K562 (cell line): ENCODE results near the gene TMEM117. TPM values are rescaled to one million over a fixed set of nuclear protein-coding genes. Genes with fewer than 3 reads are reported as not detected.

Source experiments
- ATAC-seq: fragments of 200-7000 bp; cut with Tn5 transposase; 3 replicates; pipeline ENCODE4 v1.9.1; 2020; ENCODE audit warnings: moderate library complexity
- BruUV-seq: library from RNA; stranded (reverse); fragments of 400-500 nt; replicated peaks from 2 replicates; lab custom pipeline; 2021; lab: Mats Ljungman, UMichigan
- CTCF ChIA-PET: fragments of 300-600 bp; formaldehyde crosslinking; extraction: SDS; loops from one replicate; lab custom pipeline; 2021; ENCODE audit warnings: low intra/inter-chr PET ratio; lab: Yijun Ruan, JAX
- POLR2A ChIA-PET: fragments of 300-600, 350-650 bp; sonication (Branson Sonifier 250); formaldehyde crosslinking; extraction: SDS; loops from one replicate; lab custom pipeline; 2021; ENCODE audit warnings: antibody characterized with exemption, inconsistent platforms; lab: Yijun Ruan, JAX
- DNase-seq, 4 experiments: peaks; one replicate each; pipeline versions ENCODE4 v3.0.0 to v3.0.0-alpha.2; 2011 to 2018; ENCODE audit warnings: low spot score in 3 of 4, mixed read lengths in 3 of 4; ENCODE audit errors: extremely low read depth in 1 of 4
- FAIRE-seq: peaks from 2 replicates; lab custom pipeline; 2011; peaks lifted over from hg19 to GRCh38; lab: Jason Lieb, UNC
- H2AFZ ChIP-seq: 2 replicates; pipeline ENCODE4 v1.6.0; 2011; ENCODE audit warnings: low read depth, low read length, control low read depth, inconsistent platforms
- H3K27ac ChIP-seq: fragments of 200-600 bp; 3 replicates; pipeline ENCODE4 v1.8.0; 2011; ENCODE audit warnings: low read depth, mild to moderate bottlenecking, control low read depth, inconsistent platforms, low read length, moderate library complexity, mixed read lengths; ENCODE audit errors: extremely low read depth
- H3K27me3 ChIP-seq, 2 experiments: fragments of 300-600 bp in 1 of 2; 2 replicates in 1 of 2; 3 replicates in 1 of 2; pipeline versions ENCODE4 v1.6.0 to v1.8.0; 2011; ENCODE audit warnings: inconsistent platforms in 2 of 2, low read length in 2 of 2, mild to moderate bottlenecking in 1 of 2, mixed read lengths in 1 of 2, moderate library complexity in 1 of 2; ENCODE audit not compliant: control insufficient read depth in 2 of 2, insufficient read depth in 2 of 2
- H3K36me3 ChIP-seq: fragments of 300-600 bp; 3 replicates; pipeline ENCODE4 v1.8.0; 2011; ENCODE audit warnings: mild to moderate bottlenecking, low read length, inconsistent platforms; ENCODE audit not compliant: control insufficient read depth, insufficient read depth
- H3K4me1 ChIP-seq, 2 experiments: fragments of 200-600 bp in 1 of 2; replicated peaks in 1 of 2; 2 replicates in 1 of 2; 3 replicates in 1 of 2; pipeline versions ENCODE4 v1.5.1 to v1.8.0; 2011; ENCODE audit warnings: inconsistent platforms in 2 of 2, low read length in 2 of 2, mild to moderate bottlenecking in 1 of 2, mixed read lengths in 1 of 2, moderate library complexity in 1 of 2; ENCODE audit not compliant: control insufficient read depth in 2 of 2, insufficient read depth in 2 of 2
- H3K4me2 ChIP-seq: 2 replicates; pipeline ENCODE4 v1.6.1; 2011; ENCODE audit warnings: low read length, control low read depth, inconsistent platforms, mixed read lengths; ENCODE audit not compliant: insufficient read depth
- H3K4me3 ChIP-seq: fragments of 200-600 bp; sonication (generic), shearing (Covaris generic); 2 replicates; pipeline ENCODE4 v1.5.1; 2016; ENCODE audit warnings: control low read depth, inconsistent platforms
- H3K79me2 ChIP-seq: fragments of 200-600 bp; 3 replicates; pipeline ENCODE4 v1.8.0; 2011; ENCODE audit warnings: low read length, inconsistent platforms; ENCODE audit not compliant: control insufficient read depth, insufficient read depth
- H3K9ac ChIP-seq, 2 experiments: 2 replicates each; pipeline versions ENCODE4 v1.6.0 to v1.6.1; 2011; ENCODE audit warnings: low read depth in 2 of 2, low read length in 2 of 2, control low read depth in 1 of 2, inconsistent platforms in 1 of 2, mild to moderate bottlenecking in 1 of 2, mixed read lengths in 1 of 2; ENCODE audit not compliant: insufficient read depth in 1 of 2
- H3K9me1 ChIP-seq: one replicate; pipeline ENCODE4 v1.6.0; 2011; ENCODE audit warnings: inconsistent platforms, mild to moderate bottlenecking, low read length, moderate library complexity; ENCODE audit not compliant: control insufficient read depth, insufficient read depth
- H3K9me3 ChIP-seq: replicated peaks from 2 replicates; pipeline ENCODE4 v1.5.1; 2011; ENCODE audit warnings: low read depth, low read length, inconsistent platforms; ENCODE audit not compliant: control insufficient read depth, insufficient read depth
- H4K20me1 ChIP-seq: replicated peaks from 2 replicates; pipeline ENCODE4 v1.6.1; 2011; ENCODE audit warnings: low read length, inconsistent platforms, mixed read lengths; ENCODE audit not compliant: control insufficient read depth, insufficient read depth
- DIDO1 ChIP-seq: fragments of 450-650 bp; IDR thresholded peaks from 2 replicates; pipeline ENCODE4 v1.6.1; 2016; ENCODE audit warnings: low read depth, missing biosample characterization, missing genetic modification characterization
- NONO ChIP-seq, 2 experiments: fragments of 200-400 bp in 1 of 2; fragments of 450-650 bp in 1 of 2; formaldehyde crosslinking in 1 of 2; IDR thresholded peaks; 2 replicates each; pipeline ENCODE4 v1.6.1; 2017; ENCODE audit warnings: low read depth in 2 of 2, mild to moderate bottlenecking in 2 of 2, moderate library complexity in 2 of 2, low read length in 1 of 2
- ZKSCAN3 ChIP-seq: fragments of 250-450 bp; sonication (Bioruptor Pico); IDR thresholded peaks from 2 replicates; pipeline ENCODE4 v1.4.0; 2020
- ZNF12 ChIP-seq: sonication (generic); formaldehyde crosslinking; IDR thresholded peaks from 2 replicates; pipeline ENCODE4 v1.4.0; 2020; ENCODE audit warnings: mild to moderate bottlenecking, missing genetic modification reagents
- ZNF224 ChIP-seq: sonication (generic); formaldehyde crosslinking; IDR thresholded peaks from 2 replicates; pipeline ENCODE4 v1.8.0; 2022; ENCODE audit warnings: mild to moderate bottlenecking, missing genetic modification reagents
- WGBS: fragments of 100-300 bp; shearing (Covaris generic); methylation state at CpG from one replicate; pipeline ENCODE4 v1.1.6; 2016; ENCODE audit warnings: low coverage, mixed read lengths; ENCODE audit not compliant: insufficient coverage; ENCODE audit errors: missing lambda C conversion rate; 5-methylcytosine and 5-hydroxymethylcytosine counted together
- in situ Hi-C: fragments of 300-500 bp; cut with MboI; formaldehyde crosslinking; loops from 4 replicates; pipeline ENCODE4 v1.15.0; 2018; ENCODE audit warnings: inconsistent platforms, mixed read lengths
- intact Hi-C: fragments of 100-400 bp; cut with micrococcal nuclease; formaldehyde crosslinking; loops from 2 replicates; pipeline ENCODE4 v1.14.2; 2022
- polyA plus RNA-seq, 8 experiments: library from polyadenylated mRNA; depleted of rRNA in 4 of 8; stranded (reverse) in 5 of 8; unstranded in 3 of 8; fragments of >200 nt; fragmentation: Nextera tagmentation in 2 of 8; fragmentation: Illumina TruSeq in 1 of 8; extraction: Ambion mirVana in 2 of 8; extraction: Trizol in 1 of 8; gene quantifications; 2 replicates each; pipeline versions ENCODE4 v1.2.1 to v1.2.3, GENCODE V29; 2011 to 2014; ENCODE audit warnings: inconsistent platforms in 1 of 8, missing spikeins in 1 of 8
- total RNA-seq, 7 experiments: library from RNA; depleted of rRNA in 6 of 7; stranded (reverse); fragments of >200 nt in 6 of 7; fragmentation: Illumina TruSeq in 2 of 7; extraction: Trizol in 2 of 7; gene quantifications; 2 replicates each; pipeline versions ENCODE4 v1.2.1 to v1.2.3, GENCODE V29; 2011 to 2021; ENCODE audit warnings: low replicate concordance in 1 of 7
- TF ChIP-seq, protein P1 (sequence below), 2 experiments: fragments of 450-650 bp; IDR thresholded peaks; 2 replicates each; pipeline ENCODE4 v1.6.1; 2016; ENCODE audit warnings: mild to moderate bottlenecking in 2 of 2, borderline replicate concordance in 1 of 2, low read depth in 1 of 2, moderate library complexity in 1 of 2
- TF ChIP-seq, protein P2 (sequence below): sonication (generic); formaldehyde crosslinking; IDR thresholded peaks from 2 replicates; pipeline ENCODE4 v1.8.0; 2022; ENCODE audit warnings: mild to moderate bottlenecking, missing genetic modification reagents
- TF ChIP-seq, protein P3 (sequence below): fragments of 250-450 bp; sonication (Bioruptor Pico); IDR thresholded peaks from 2 replicates; pipeline ENCODE4 v1.8.0; 2022; ENCODE audit warnings: inconsistent platforms
- TF ChIP-seq, protein P4 (sequence below): fragments of 450-650 bp; IDR thresholded peaks from 2 replicates; pipeline ENCODE4 v1.6.1; 2016; ENCODE audit warnings: antibody characterized with exemption

Gene TMEM117
- total and polyA plus RNA-seq, 9 of the 15 experiments (the other 6 are each of a cell fraction or from before 2014, with no cell fraction given) = 0.31 to 2.8 (median 1.0) TPM

DNA sequence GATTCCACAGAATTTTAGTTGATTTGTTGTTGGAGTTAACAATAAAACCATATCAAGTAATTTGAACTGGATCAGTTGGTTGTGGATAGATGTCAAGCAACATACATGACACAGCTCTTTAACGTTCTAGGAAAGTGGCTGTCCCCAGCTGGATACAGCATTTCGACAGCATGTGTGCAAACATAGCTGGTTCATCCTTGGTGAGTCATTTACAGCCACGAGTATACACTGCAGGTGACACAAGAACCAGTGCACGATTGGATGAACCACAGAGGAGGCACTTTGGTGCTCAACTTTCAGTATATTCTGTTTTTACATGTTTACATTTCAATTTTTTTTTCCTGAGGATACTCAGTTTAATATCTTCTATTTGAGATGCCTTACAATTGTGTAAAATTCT is 242.4 kb downstream of the TMEM117 start:
- H2AFZ ChIP-seq = no peak overlapping the region
- no peak for ATAC-seq
- no peaks in the 10 kb centered on the region for H3K36me3 ChIP-seq
- H3K4me1 ChIP-seq = no peaks in the 10 kb centered on the region
- in situ Hi-C loops = no loop called here
- no peaks in the 10 kb centered on the region for H3K9me3 ChIP-seq
- H3K9ac ChIP-seq = no peak overlapping the region
- no peaks in the 10 kb centered on the region for H4K20me1 ChIP-seq
- no peak overlapping the region for H3K27ac ChIP-seq
- DNase-seq = no peak
- CTCF ChIA-PET = no interaction called here
- H3K4me3 ChIP-seq = no peak overlapping the region
- H3K9me1 ChIP-seq = no peaks in the 10 kb centered on the region
- no peaks in the 10 kb centered on the region for H3K79me2 ChIP-seq
- WGBS = 0% methylated on average over 4 of the region's 4 CpGs
- no peak overlapping the region for H3K4me2 ChIP-seq
- H3K27me3 ChIP-seq = no peaks in the 10 kb centered on the region
- FAIRE-seq = no peak
- intact Hi-C loops = no loop called here
- POLR2A ChIA-PET = no interaction called here
- BruUV-seq = no TSS peak
- TF ChIP-seq, protein P1, sequence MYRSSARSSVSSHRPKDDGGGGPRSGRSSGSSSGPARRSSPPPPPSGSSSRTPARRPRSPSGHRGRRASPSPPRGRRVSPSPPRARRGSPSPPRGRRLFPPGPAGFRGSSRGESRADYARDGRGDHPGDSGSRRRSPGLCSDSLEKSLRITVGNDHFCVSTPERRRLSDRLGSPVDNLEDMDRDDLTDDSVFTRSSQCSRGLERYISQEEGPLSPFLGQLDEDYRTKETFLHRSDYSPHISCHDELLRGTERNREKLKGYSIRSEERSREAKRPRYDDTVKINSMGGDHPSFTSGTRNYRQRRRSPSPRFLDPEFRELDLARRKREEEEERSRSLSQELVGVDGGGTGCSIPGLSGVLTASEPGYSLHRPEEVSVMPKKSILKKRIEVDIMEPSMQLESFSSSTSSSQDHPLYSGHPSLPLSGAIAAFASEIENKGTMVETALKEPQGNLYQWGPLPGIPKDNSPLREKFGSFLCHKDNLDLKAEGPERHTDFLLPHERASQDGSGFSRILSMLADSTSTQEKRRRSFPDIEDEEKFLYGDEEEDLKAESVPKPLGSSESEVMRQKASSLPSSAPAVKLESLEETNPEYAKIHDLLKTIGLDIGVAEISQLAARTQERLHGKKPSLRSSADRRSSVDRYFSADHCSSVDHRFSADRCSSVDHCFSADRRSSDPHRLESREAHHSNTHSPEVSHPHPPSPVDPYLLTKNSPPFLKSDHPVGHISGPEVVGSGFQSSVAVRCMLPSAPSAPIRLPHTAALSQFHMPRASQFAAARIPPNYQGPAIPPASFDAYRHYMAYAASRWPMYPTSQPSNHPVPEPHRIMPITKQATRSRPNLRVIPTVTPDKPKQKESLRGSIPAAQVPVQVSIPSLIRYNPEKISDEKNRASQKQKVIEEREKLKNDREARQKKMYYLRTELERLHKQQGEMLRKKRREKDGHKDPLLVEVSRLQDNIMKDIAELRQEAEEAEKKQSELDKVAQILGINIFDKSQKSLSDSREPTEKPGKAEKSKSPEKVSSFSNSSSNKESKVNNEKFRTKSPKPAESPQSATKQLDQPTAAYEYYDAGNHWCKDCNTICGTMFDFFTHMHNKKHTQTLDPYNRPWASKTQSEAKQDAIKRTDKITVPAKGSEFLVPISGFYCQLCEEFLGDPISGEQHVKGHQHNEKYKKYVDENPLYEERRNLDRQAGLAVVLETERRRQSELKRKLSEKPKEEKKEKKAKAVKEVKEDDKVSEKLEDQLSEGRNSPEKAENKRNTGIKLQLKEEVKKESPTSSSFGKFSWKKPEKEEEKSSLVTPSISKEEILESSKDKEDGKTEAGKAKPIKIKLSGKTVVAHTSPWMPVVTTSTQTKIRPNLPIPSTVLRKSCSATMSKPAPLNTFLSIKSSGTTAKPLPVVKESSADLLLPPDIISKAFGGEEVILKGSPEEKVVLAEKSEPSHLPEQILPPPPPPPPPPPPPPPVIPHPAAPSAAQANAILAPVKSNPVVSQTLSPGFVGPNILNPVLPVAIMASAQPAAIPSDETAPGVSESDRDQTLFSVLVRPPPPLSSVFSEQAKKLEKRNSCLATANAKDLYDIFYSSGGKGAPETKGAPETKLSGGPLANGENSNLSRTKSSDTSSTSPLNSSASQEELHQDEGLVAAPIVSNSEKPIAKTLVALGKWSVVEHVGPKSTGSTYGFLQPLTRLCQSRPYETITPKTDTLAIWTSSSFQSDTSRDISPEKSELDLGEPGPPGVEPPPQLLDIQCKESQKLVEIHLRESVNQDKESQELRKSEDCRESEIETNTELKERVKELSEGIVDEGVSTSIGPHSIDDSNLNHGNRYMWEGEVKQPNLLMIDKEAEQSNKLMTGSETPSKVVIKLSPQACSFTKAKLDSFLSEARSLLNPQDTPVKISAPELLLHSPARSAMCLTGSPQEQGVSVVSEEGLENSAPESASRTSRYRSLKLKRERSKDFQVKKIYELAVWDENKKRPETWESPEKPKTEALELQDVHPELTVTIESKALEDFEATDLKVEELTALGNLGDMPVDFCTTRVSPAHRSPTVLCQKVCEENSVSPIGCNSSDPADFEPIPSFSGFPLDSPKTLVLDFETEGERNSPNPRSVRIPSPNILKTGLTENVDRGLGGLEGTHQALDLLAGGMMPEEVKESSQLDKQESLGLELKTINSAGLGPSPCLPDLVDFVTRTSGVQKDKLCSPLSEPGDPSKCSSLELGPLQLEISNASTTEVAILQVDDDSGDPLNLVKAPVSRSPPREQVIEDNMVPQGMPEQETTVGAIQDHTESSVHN (IDR thresholded peaks at IDR 0.05; ENCODE audit: borderline replicate concordance in 1 of 2, low read depth in 1 of 2) = no peak
- no peak for TF ChIP-seq NONO (IDR thresholded peaks at IDR 0.05; ENCODE audit: low read depth in 2 of 2, low read length in 1 of 2)
- TF ChIP-seq ZKSCAN3 = no peak
- TF ChIP-seq, protein P2, sequence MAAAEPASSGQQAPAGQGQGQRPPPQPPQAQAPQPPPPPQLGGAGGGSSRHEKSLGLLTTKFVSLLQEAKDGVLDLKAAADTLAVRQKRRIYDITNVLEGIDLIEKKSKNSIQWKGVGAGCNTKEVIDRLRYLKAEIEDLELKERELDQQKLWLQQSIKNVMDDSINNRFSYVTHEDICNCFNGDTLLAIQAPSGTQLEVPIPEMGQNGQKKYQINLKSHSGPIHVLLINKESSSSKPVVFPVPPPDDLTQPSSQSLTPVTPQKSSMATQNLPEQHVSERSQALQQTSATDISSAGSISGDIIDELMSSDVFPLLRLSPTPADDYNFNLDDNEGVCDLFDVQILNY (CRISPR knock-in tag) = no peak
- TF ChIP-seq, protein P3, sequence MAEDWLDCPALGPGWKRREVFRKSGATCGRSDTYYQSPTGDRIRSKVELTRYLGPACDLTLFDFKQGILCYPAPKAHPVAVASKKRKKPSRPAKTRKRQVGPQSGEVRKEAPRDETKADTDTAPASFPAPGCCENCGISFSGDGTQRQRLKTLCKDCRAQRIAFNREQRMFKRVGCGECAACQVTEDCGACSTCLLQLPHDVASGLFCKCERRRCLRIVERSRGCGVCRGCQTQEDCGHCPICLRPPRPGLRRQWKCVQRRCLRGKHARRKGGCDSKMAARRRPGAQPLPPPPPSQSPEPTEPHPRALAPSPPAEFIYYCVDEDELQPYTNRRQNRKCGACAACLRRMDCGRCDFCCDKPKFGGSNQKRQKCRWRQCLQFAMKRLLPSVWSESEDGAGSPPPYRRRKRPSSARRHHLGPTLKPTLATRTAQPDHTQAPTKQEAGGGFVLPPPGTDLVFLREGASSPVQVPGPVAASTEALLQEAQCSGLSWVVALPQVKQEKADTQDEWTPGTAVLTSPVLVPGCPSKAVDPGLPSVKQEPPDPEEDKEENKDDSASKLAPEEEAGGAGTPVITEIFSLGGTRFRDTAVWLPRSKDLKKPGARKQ = no peak
- TF ChIP-seq, protein P4, sequence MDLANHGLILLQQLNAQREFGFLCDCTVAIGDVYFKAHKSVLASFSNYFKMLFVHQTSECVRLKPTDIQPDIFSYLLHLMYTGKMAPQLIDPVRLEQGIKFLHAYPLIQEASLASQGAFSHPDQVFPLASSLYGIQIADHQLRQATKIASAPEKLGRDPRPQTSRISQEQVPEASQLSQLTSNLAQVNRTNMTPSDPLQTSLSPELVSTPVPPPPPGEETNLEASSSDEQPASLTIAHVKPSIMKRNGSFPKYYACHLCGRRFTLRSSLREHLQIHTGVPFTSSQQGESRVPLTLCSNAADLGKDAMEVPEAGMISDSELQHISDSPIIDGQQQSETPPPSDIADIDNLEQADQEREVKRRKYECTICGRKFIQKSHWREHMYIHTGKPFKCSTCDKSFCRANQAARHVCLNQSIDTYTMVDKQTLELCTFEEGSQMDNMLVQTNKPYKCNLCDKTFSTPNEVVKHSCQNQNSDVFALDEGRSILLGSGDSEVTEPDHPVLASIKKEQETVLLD = no peak
- TF ChIP-seq ZNF12 (CRISPR knock-in tag) = no peak
- no peak for TF ChIP-seq DIDO1 (tag)
- no peak for TF ChIP-seq ZNF224 (CRISPR knock-in tag)
